ENCODE measurements around the gene RORC. TPM values are rescaled to one million over a fixed set of nuclear protein-coding genes. Genes with fewer than 3 reads are reported as not detected.

The RORC gene
- total and polyA plus RNA-seq, 2 experiments from 2014 or later: not detected

DNA sequence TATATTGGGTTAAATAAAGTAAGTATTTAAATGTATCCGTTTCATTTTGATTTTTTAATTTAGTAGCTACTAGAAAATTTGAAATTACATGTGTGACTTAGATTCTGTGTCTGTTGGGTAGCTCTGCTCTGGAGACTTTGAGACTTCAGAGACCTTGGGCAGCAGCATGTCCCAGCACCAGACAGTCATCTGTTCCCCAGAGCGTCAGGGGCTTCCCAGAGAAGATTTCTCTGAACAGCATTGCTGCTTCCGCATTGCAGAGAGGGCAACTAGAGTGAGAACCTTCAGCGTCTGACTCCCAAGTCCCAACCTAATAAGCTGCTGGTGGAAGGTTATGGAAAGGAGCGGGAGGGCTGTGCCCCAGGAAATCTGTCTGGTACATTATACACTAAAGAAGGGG is 33.0 kb downstream of the RORC start:
- DNase-seq: no peak
- Histone ChIP-seq H3K27me3 (replicated peaks; ENCODE audit: insufficient read depth) (peaks cover 38% of the 10 kb centered on the region), H3K9me3 (ENCODE audit: low read depth) (no peaks in the 10 kb centered on the region), H3F3A (ENCODE audit: insufficient read depth) (no peaks in the 10 kb centered on the region), H4K20me1 (ENCODE audit: insufficient read depth) (no peaks in the 10 kb centered on the region), H3K4me2 (ENCODE audit: unreplicated experiment) (no peak overlapping the region), H3K79me2 (ENCODE audit: insufficient read depth) (no peaks in the 10 kb centered on the region), H2AFZ (no peak overlapping the region), H3K4me3 (no peak overlapping the region), H3K9ac (no peak overlapping the region), H3K27ac (no peak overlapping the region), H3K4me1 (ENCODE audit: insufficient read depth) (no peaks in the 10 kb centered on the region), H3K36me3 (ENCODE audit: low read depth) (no peaks in the 10 kb centered on the region), H3K9me2 (ENCODE audit: insufficient read depth) (no peaks in the 10 kb centered on the region)
- 58 to 60% methylated on average over 5 of the region's 5 CpGs for WGBS, 2 experiments (ENCODE audit: low coverage in 1 of 2, low lambda C conversion rate in 2 of 2, missing lambda C conversion rate in 2 of 2)
- in situ Hi-C loops (cut with MboI): no loop called here
- TF ChIP-seq EZH2phosphoT487 (IDR thresholded peaks at IDR 0.05; ENCODE audit: insufficient read depth, low read depth): no peak
- no peak for TF ChIP-seq EZH2 (IDR thresholded peaks at IDR 0.05; ENCODE audit: insufficient read depth, poor library complexity, severe bottlenecking)

GRCh38 chr1:151790940-151791651 is 40.5 kb downstream of the RORC start:
- H3K27ac ChIP-seq: no peak overlapping the region
- peak; percentile 43 for DNase-seq

GRCh38 chr1:151790071-151790939 is 41.3 kb downstream of the RORC start, which contains the start of gene TDRKH:
Gene TDRKH, minus strand, starts transcription at chr1:151790500. Its CDS starts 7,478 bp downstream, at chr1:151783022.
- Histone ChIP-seq H3F3A (ENCODE audit: insufficient read depth) (no peaks in the 10 kb centered on the region), H3K9me3 (ENCODE audit: low read depth) (no peaks in the 10 kb centered on the region), H2AFZ (peak within 1 kb of the TSS; percentile 93), H3K9me2 (ENCODE audit: insufficient read depth) (no peaks in the 10 kb centered on the region), H3K27ac (no peak within 1 kb of the TSS), H4K20me1 (ENCODE audit: insufficient read depth) (no peaks in the 10 kb centered on the region), H3K36me3 (ENCODE audit: low read depth) (no peaks in the 10 kb centered on the region), H3K79me2 (ENCODE audit: insufficient read depth) (no peaks in the 10 kb centered on the region), H3K9ac (peak within 1 kb of the TSS; percentile 55), H3K27me3 (replicated peaks; ENCODE audit: insufficient read depth) (peaks cover 6% of the 10 kb centered on the region), H3K4me1 (ENCODE audit: insufficient read depth) (0 out of 2 replicates have a peak, but pooled peaks cover 3% of the 10 kb centered on the region), H3K4me3 (peak within 1 kb of the TSS; percentile 81), H3K4me2 (ENCODE audit: unreplicated experiment) (peak within 1 kb of the TSS; percentile 77)
- no peak for TF ChIP-seq EZH2 (IDR thresholded peaks at IDR 0.05; ENCODE audit: insufficient read depth, poor library complexity, severe bottlenecking)
- TF ChIP-seq EZH2phosphoT487 (IDR thresholded peaks at IDR 0.05; ENCODE audit: insufficient read depth, low read depth): no peak
- DNase-seq: peak; percentile 99
- 0 to 2% methylated on average over 41 to 56 of the region's 58 CpGs for WGBS, 2 experiments (ENCODE audit: low coverage in 1 of 2, low lambda C conversion rate in 2 of 2, missing lambda C conversion rate in 2 of 2)
- in situ Hi-C loops (cut with MboI): no loop called here

More at GRCh38 chr1:151790940-151791651, 40.5 kb downstream of the RORC start:
- in situ Hi-C loops (cut with MboI): no loop called here
- Histone ChIP-seq H4K20me1 (ENCODE audit: insufficient read depth) (no peaks in the 10 kb centered on the region), H3K4me1 (ENCODE audit: insufficient read depth) (0 out of 2 replicates have a peak, but pooled peaks cover 3% of the 10 kb centered on the region), H3K79me2 (ENCODE audit: insufficient read depth) (no peaks in the 10 kb centered on the region), H3K9me3 (ENCODE audit: low read depth) (no peaks in the 10 kb centered on the region), H3K9ac (peak overlapping the region; percentile 55), H3K36me3 (ENCODE audit: low read depth) (no peaks in the 10 kb centered on the region), H3K4me3 (peak overlapping the region; percentile 81), H3K9me2 (ENCODE audit: insufficient read depth) (no peaks in the 10 kb centered on the region), H3K27me3 (replicated peaks; ENCODE audit: insufficient read depth) (peaks cover 3% of the 10 kb centered on the region; the same call in 1 of the 2 replicates), H2AFZ (peak overlapping the region; percentile 93), H3K4me2 (ENCODE audit: unreplicated experiment) (peak overlapping the region; percentile 77), H3F3A (ENCODE audit: insufficient read depth) (no peaks in the 10 kb centered on the region)
- WGBS, 2 experiments (ENCODE audit: low coverage in 1 of 2, low lambda C conversion rate in 2 of 2, missing lambda C conversion rate in 2 of 2): 2 to 3% methylated on average over 37 to 52 of the region's 52 CpGs
- TF ChIP-seq EZH2 (IDR thresholded peaks at IDR 0.05; ENCODE audit: insufficient read depth, poor library complexity, severe bottlenecking): no peak
- TF ChIP-seq EZH2phosphoT487 (IDR thresholded peaks at IDR 0.05; ENCODE audit: insufficient read depth, low read depth): no peak

DNA sequence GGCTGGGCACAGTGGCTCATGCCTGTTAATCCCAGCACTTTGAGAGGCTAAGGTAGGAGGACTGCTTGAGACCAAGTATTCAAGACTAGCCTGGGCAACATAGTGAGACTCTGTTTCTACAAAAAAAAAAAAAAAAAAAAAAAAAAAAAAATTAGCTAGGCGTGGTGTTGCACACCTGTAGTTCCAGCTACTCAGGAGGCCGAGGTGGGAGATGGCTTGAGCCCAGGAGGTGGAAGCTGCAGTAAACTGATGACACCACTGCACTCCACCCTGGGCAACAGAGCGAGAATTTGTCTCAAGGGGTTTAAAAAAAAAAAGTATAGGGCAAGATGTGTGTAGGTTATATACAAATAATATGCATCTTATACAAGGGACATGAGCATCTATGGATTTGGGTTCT is 43.9 kb downstream of the RORC start:
- Histone ChIP-seq H3K27me3 (replicated peaks; ENCODE audit: insufficient read depth) (peaks cover 18% of the 10 kb centered on the region), H3K9ac (no peak overlapping the region), H3K79me2 (ENCODE audit: insufficient read depth) (no peaks in the 10 kb centered on the region), H3F3A (ENCODE audit: insufficient read depth) (no peaks in the 10 kb centered on the region), H3K4me1 (ENCODE audit: insufficient read depth) (0 out of 2 replicates have a peak, but pooled peaks cover 3% of the 10 kb centered on the region), H2AFZ (no peak overlapping the region), H3K27ac (no peak overlapping the region), H3K4me3 (no peak overlapping the region), H4K20me1 (ENCODE audit: insufficient read depth) (no peaks in the 10 kb centered on the region), H3K4me2 (ENCODE audit: unreplicated experiment) (no peak overlapping the region), H3K36me3 (ENCODE audit: low read depth) (no peaks in the 10 kb centered on the region), H3K9me2 (ENCODE audit: insufficient read depth) (no peaks in the 10 kb centered on the region), H3K9me3 (ENCODE audit: low read depth) (no peaks in the 10 kb centered on the region)
- TF ChIP-seq EZH2 (IDR thresholded peaks at IDR 0.05; ENCODE audit: insufficient read depth, poor library complexity, severe bottlenecking) (no peak), EZH2phosphoT487 (IDR thresholded peaks at IDR 0.05; ENCODE audit: insufficient read depth, low read depth) (no peak)
- in situ Hi-C loops (cut with MboI): no loop called here
- no peak for DNase-seq
- WGBS, 2 experiments (ENCODE audit: low coverage in 1 of 2, low lambda C conversion rate in 2 of 2, missing lambda C conversion rate in 2 of 2): 66 to 67% methylated on average over 3 of the region's 3 CpGs

Data from GM23248 (cell line).